ES-I3 (cell line): ENCODE results near the gene KCNK13.
"Not testable (repeated sequence)": the region's sequence is repeated elsewhere in the genome, so short reads cannot be mapped to it uniquely, and the experiment has no call there.

Experiments used
- H3K36me3 ChIP-seq: 2 replicates; pipeline ENCODE4 v1.6.1; 2013; ENCODE audit warnings: mild to moderate bottlenecking, low read length, control low read depth, moderate library complexity; ENCODE audit not compliant: insufficient read depth
- H3K4me1 ChIP-seq: 2 replicates; pipeline ENCODE4 v1.6.1; 2013; ENCODE audit warnings: mild to moderate bottlenecking, control low read depth, low read length; ENCODE audit not compliant: insufficient read depth
- H3K9ac ChIP-seq: 2 replicates; pipeline ENCODE4 v1.6.1; 2013; ENCODE audit warnings: low read depth, mild to moderate bottlenecking, low read length, moderate library complexity
- H3K9me3 ChIP-seq: 2 replicates; pipeline ENCODE4 v1.6.1; 2013; ENCODE audit warnings: mild to moderate bottlenecking, low read length, moderate library complexity; ENCODE audit not compliant: control insufficient read depth, insufficient read depth

KCNK13 gene

GRCh38 chr14:90089486-90089885 is 27.7 kb downstream of the KCNK13 start:
- H3K4me1 ChIP-seq, H3K9me3 ChIP-seq, H3K9ac ChIP-seq, H3K36me3 ChIP-seq: not testable (repeated sequence)

GRCh38 chr14:90091393-90091792 is 29.6 kb downstream of the KCNK13 start:
- peaks cover 8% of the 10 kb centered on the region for H3K9me3 ChIP-seq
- peaks cover 4% of the 10 kb centered on the region; the same call in 1 of the 2 replicates for H3K4me1 ChIP-seq
- no peaks in the 10 kb centered on the region for H3K36me3 ChIP-seq
- no peak overlapping the region for H3K9ac ChIP-seq

- no peaks in the 10 kb centered on the region for H3K36me3 ChIP-seq
- peaks cover 8% of the 10 kb centered on the region for H3K9me3 ChIP-seq
- H3K9ac ChIP-seq: no peak overlapping the region
- peaks cover 3% of the 10 kb centered on the region; the same call in 1 of the 2 replicates for H3K4me1 ChIP-seq
Observed at GRCh38 chr14:90093942-90094595, 32.3 kb downstream of the KCNK13 start.

GRCh38 chr14:90095096-90095495 is 33.3 kb downstream of the KCNK13 start:
- H3K9ac ChIP-seq: no peak overlapping the region
- no peaks in the 10 kb centered on the region for H3K36me3 ChIP-seq
- H3K4me1 ChIP-seq: no peaks in the 10 kb centered on the region
- H3K9me3 ChIP-seq: peaks cover 8% of the 10 kb centered on the region

- peaks cover under 1% of the 10 kb centered on the region; the same call in 1 of the 2 replicates for H3K9me3 ChIP-seq
- no peaks in the 10 kb centered on the region for H3K4me1 ChIP-seq
- no peaks in the 10 kb centered on the region for H3K36me3 ChIP-seq
- H3K9ac ChIP-seq: no peak overlapping the region
Observed at GRCh38 chr14:90096566-90096965, 34.8 kb downstream of the KCNK13 start.

- H3K4me1 ChIP-seq: no peaks in the 10 kb centered on the region
- no peaks in the 10 kb centered on the region for H3K36me3 ChIP-seq
- no peak overlapping the region for H3K9ac ChIP-seq
- H3K9me3 ChIP-seq: no peaks in the 10 kb centered on the region
Observed at GRCh38 chr14:90103808-90104207, 42.0 kb downstream of the KCNK13 start.

- H3K36me3 ChIP-seq: no peaks in the 10 kb centered on the region
- H3K9me3 ChIP-seq: no peaks in the 10 kb centered on the region
- H3K4me1 ChIP-seq: no peaks in the 10 kb centered on the region
- no peak overlapping the region for H3K9ac ChIP-seq
Observed at GRCh38 chr14:90105756-90106155, 44.0 kb downstream of the KCNK13 start.

GRCh38 chr14:90107789-90108188 is 46.0 kb downstream of the KCNK13 start:
- Histone ChIP-seq H3K9ac (no peak overlapping the region), H3K4me1 (no peaks in the 10 kb centered on the region), H3K36me3 (no peaks in the 10 kb centered on the region), H3K9me3 (no peaks in the 10 kb centered on the region)

- no peaks in the 10 kb centered on the region for H3K4me1 ChIP-seq
- H3K9ac ChIP-seq: no peak overlapping the region
- H3K36me3 ChIP-seq: no peaks in the 10 kb centered on the region
- no peaks in the 10 kb centered on the region for H3K9me3 ChIP-seq
Observed at GRCh38 chr14:90109858-90110257, 48.1 kb downstream of the KCNK13 start.

- no peak overlapping the region for H3K9ac ChIP-seq
- H3K36me3 ChIP-seq: no peaks in the 10 kb centered on the region
- no peaks in the 10 kb centered on the region for H3K9me3 ChIP-seq
- H3K4me1 ChIP-seq: no peaks in the 10 kb centered on the region
Observed at GRCh38 chr14:90111895-90112534, 50.2 kb downstream of the KCNK13 start.

- peaks cover 4% of the 10 kb centered on the region; the same call in 1 of the 2 replicates for H3K9me3 ChIP-seq
Observed at GRCh38 chr14:90114554-90114953, 52.8 kb downstream of the KCNK13 start.

GRCh38 chr14:90115780-90116179 is 54.0 kb downstream of the KCNK13 start:
- no peaks in the 10 kb centered on the region for H3K36me3 ChIP-seq
- H3K9me3 ChIP-seq: peaks cover 4% of the 10 kb centered on the region; the same call in 1 of the 2 replicates
- H3K9ac ChIP-seq: no peak overlapping the region
- no peaks in the 10 kb centered on the region for H3K4me1 ChIP-seq

More at GRCh38 chr14:90114554-90114953, 52.8 kb downstream of the KCNK13 start:
- no peak overlapping the region for H3K9ac ChIP-seq
- no peaks in the 10 kb centered on the region for H3K4me1 ChIP-seq
- H3K36me3 ChIP-seq: no peaks in the 10 kb centered on the region

GRCh38 chr14:90116444-90116843 is 54.6 kb downstream of the KCNK13 start:
- Histone ChIP-seq H3K9ac (no peak overlapping the region), H3K9me3 (peaks cover 4% of the 10 kb centered on the region; the same call in 1 of the 2 replicates), H3K36me3 (no peaks in the 10 kb centered on the region), H3K4me1 (no peaks in the 10 kb centered on the region)

- H3K9ac ChIP-seq: no peak overlapping the region
- no peaks in the 10 kb centered on the region for H3K4me1 ChIP-seq
- H3K9me3 ChIP-seq: peaks cover 4% of the 10 kb centered on the region; the same call in 1 of the 2 replicates
- no peaks in the 10 kb centered on the region for H3K36me3 ChIP-seq
Observed at GRCh38 chr14:90118027-90118426, 56.2 kb downstream of the KCNK13 start.

- no peaks in the 10 kb centered on the region for H3K36me3 ChIP-seq
- no peaks in the 10 kb centered on the region for H3K4me1 ChIP-seq
- H3K9me3 ChIP-seq: no peaks in the 10 kb centered on the region
- H3K9ac ChIP-seq: no peak overlapping the region
Observed at GRCh38 chr14:90126260-90126659, 64.5 kb downstream of the KCNK13 start.
